ENCODE results near the gene MTHFSD.

MTHFSD gene

DNA sequence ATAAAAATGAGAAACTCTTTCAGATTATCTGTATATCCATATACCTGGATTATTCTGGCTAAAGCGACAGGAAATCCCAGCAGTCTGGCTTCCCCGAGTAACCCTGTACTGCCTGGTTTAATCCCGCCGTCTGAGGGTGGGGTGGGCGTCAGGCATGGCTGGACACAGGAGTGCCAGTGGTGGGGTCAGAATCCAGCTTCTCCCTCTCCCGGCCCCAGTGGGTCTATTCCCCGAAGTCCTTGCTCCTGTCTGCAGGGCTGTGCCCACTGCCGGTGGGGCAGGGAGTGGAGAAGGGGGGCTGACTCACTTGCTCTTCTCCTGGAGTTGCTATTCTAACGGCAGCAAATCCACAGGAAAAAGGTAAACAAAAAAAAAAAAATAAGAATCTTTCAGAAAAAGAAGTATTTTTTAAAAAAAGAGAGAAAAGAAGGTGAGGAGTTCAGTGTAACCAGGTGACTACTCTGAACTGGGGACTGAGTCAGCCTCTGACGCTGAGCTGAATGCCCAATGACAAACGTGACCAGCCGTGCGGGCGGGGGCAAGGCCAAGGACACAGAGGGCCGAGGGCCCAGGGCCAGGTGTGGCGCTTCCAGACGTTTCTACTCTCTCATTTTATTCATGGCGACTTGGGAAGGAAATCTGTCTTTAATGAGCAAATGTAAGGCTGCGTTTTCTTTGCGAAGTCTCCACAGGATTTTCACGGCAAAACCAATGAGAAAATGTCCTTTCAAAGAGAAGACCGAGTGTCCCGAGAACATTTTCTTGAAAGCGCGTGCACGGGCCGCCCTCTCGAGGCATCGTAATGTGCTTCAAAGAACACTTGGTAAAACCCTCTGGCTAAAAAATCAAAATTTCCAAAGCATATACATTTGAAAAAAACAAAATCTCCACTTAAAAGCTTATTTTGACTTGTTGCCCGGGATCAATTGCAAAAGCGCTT is 24.5 kb downstream of the MTHFSD start:
- DNase-seq (ENCODE audit: low read depth in 2 of 2), result no peak

- no peak for DNase-seq (ENCODE audit: low read depth in 2 of 2)
Measured at GRCh38 chr16:86529160-86529559, 25.9 kb downstream of the MTHFSD start.

GRCh38 chr16:86528061-86528929 is 26.7 kb downstream of the MTHFSD start:
- DNase-seq (ENCODE audit: low read depth in 2 of 2), result no peak

- DNase-seq (ENCODE audit: low read depth in 2 of 2), result no peak
Measured at GRCh38 chr16:86527366-86527765, 27.7 kb downstream of the MTHFSD start.

GRCh38 chr16:86525696-86526095 is 29.3 kb downstream of the MTHFSD start:
- no peak for DNase-seq (ENCODE audit: low read depth in 2 of 2)

- no peak for DNase-seq (ENCODE audit: low read depth in 2 of 2)
Measured at GRCh38 chr16:86524029-86524428, 31.0 kb downstream of the MTHFSD start.

GRCh38 chr16:86523166-86523740 is 31.8 kb downstream of the MTHFSD start:
- no peak for DNase-seq (ENCODE audit: low read depth in 2 of 2)

DNA sequence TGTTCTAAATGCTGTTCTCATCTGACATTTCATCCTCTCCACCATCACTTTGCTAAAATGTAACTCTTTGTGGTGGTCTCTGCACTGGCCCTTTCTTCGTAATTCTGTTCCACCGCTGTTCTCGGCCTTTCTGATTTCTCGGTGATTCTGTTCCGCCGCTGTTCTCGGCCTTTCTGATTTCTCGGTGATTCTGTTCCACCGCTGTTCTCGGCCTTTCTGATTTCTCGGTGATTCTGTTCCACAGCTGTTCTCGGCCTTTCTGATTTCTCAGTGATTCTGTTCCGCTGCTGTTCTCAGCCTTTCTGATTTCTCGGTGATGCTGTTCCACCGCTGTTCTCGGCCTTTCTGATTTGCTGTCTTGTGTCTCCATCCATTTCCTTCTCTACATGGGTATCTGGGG is 32.4 kb downstream of the MTHFSD start:
- no peak for DNase-seq (ENCODE audit: low read depth in 2 of 2)

GRCh38 chr16:86521236-86522197 is 33.5 kb downstream of the MTHFSD start:
- DNase-seq (ENCODE audit: low read depth in 2 of 2), result no peak

DNA sequence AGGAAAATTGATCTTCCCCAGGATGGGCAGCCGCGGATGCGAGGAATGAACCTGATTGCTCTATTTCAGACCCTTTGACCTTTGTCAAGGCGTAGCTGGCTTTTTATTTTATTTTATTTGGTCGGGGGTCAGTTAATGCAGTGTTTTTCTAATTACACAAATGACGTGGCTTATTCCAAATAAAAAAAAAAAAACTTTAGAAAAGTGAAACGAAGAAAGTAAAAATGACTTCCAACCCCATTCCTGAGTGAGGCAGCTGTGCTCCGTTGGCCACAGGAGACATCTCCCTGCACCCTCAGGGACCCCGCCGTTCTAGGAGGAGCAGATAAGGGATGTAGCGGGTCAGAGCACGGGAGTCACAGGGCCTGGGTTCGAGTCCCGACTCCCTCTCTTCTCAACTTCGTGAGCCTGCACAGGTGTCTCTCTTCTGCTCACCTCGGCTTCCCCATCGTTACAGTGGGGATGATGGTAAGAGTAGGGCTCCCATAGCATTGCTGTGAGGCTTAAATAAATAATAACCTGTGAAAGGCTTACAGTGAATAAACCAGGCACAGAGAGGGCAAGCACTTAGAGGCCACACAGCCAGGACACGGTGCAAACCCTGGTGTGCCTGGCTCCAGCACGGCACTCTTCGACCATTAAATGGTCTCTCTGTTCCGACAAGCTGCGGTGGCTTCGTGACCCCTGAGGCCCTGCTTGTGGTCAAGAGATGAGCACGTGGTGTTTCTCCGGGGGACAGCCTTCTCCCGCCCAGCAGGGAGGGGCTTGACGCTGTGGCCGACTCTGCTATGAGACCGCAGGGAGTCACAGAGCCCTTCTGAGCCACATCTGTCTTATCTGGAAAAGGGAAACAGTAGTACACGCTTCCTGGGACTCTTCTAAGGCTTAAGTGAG is 34.5 kb downstream of the MTHFSD start:
- DNase-seq (ENCODE audit: low read depth in 2 of 2), result no peak

DNA sequence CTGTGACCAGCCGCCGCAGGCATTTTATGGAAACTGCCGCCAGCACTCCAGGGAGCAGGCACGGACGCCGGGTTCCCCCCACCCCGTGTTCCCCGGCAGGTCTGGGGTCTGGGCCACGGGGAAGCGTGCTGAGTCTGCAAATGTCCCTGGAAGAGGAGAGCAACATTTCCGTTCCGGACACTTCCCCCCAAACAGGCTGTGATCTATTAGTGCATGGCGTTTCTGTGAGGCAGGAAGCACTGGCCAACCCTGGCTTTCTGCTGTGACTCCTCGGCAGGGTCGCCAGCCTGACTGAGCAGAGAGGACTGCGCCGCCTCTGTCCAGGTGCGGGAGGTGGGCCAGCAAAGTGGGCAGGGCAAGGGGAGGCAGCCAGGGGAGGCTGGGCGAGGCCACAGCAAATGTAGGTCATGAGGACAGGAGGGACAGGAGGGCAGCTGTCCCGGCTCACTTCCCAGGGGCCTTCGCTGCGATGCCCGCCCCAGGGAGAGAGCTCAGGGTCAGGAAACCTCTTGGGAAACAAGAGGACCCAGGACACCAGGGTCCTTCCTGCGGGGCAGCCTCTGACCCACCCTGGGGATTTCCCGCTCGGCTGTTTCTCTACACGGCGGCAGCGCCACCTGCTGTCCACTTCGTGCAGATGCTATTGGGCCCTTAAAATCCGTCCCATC is 35.3 kb downstream of the MTHFSD start:
- DNase-seq (ENCODE audit: low read depth in 2 of 2), result peak; percentile 38 to 43

GRCh38 chr16:86519007-86519648 is 35.9 kb downstream of the MTHFSD start:
- no peak for DNase-seq (ENCODE audit: low read depth in 2 of 2)

GRCh38 chr16:86517652-86518258 is 37.3 kb downstream of the MTHFSD start:
- no peak for DNase-seq (ENCODE audit: low read depth in 2 of 2)

DNA sequence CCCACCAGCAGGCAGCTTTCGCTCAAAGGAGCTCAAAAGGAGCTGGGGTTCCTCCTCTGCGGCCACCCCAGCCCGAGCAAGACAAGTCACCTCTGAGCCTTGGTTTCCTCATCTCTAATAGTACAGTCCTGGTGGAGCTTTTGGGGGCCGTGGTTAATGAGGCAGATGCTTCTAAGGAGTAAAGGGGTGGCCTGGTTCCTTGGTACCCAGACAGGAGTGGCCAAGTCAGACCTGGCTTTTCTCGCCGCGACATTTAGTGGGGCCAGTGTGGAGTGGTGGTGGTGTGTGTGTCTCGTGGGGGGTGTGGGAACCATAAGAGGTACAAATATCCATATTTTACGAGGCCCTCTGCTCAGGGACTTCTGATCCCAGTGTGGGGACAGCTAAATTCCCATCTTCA is 38.0 kb downstream of the MTHFSD start:
- no peak for DNase-seq (ENCODE audit: low read depth in 2 of 2)

DNA sequence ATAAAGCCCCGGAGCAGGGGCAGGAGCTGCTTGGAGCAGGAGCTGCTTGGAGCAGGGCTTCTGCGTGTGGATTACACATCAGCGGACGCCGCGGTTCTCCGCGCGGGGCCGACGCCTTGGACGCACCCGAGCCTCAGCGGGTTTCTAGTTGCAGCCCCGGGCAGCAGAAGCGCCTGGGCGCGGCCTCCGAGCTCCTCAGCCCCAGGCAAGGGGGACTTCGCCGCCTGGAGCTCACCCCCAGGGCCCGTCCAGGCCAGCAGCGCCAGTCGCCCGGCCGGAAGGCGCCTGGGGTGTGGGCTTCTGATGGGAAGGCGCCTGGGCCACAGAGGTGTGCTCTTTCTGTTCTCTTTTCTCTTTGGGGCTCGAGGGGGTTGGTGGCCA is 38.4 kb downstream of the MTHFSD start:
- no peak for DNase-seq (ENCODE audit: low read depth in 2 of 2)

DNA sequence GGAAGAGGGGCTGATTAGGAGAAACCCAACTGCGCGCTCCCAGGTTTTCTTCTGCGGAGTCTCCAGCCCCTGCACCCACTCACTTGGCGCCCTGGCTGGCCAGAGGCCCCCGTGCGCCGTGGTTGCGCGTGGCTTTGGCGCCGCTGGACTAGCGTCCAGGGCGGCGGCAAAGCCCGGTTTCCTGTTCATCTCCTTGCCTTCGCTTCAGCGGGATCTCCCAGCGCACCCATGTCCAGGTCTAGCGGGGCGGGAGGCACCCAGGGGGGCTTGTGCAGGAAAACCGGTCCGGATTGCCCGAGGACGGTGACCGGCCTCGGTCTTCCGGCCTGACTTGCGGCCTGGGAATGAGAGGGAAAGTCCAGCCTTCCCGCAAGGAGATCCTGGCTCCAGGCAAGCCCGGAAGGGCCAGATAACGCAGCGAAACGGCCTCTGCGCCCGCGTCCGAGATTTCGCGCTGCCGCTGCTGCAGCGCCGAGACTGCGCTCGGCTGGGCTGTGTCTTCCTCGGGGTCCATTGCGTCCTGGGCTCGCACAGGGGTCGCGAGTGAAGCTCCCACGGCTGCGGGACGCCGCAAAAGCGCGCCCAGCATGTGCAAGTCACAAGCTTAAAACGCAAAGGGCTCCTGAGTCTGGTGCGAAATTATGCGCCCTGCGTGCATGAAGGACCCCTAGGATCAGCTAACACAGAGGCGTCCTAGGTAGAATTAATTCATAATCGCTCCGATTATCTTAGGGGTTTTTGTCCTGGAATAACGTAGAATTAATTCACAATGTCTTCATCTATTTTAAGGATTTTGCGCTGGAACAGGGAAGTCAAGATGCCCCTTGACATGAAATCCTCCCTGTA is 39.0 kb downstream of the MTHFSD start:
- DNase-seq (ENCODE audit: low read depth in 2 of 2), result no peak

GRCh38 chr16:86515413-86515776 is 39.6 kb downstream of the MTHFSD start:
- no peak for DNase-seq (ENCODE audit: low read depth in 2 of 2)
